Gastroesophageal sphincter (tissue), 3 donors: Measurements from ENCODE around the gene SFMBT2.

ENCODE experiments used
- CTCF ChIP-seq, 4 experiments: fragments of 200-600 bp in 2 of 4; fragments of 450-650 bp in 2 of 4; sonication (generic) in 1 of 4; IDR thresholded peaks; one replicate each; pipeline ENCODE4 v1.5.1; 2017 to 2019; ENCODE audit warnings: antibody characterized with exemption in 4 of 4, mild to moderate bottlenecking in 2 of 4, moderate library complexity in 2 of 4
- POLR2AphosphoS5 ChIP-seq: sonication (generic); formaldehyde crosslinking; IDR thresholded peaks from one replicate; pipeline ENCODE4 v1.6.1; 2017; ENCODE audit warnings: antibody characterized with exemption

GRCh38 chr10:7248585-7249164 lies 162.2 kb downstream of the SFMBT2 start:
- no peak for TF ChIP-seq CTCF (IDR thresholded peaks at IDR 0.05)
- no peak for TF ChIP-seq POLR2AphosphoS5
